CD14-positive monocyte (primary cell): ENCODE results near the gene RAI14. TPM values are rescaled to one million over a fixed set of nuclear protein-coding genes. Genes with fewer than 3 reads are reported as not detected.

Experiments used
- DNase-seq, 3 donors: peaks; one replicate each; pipeline ENCODE4 v3.0.0-alpha.2; 2011 to 2022
- H2AFZ ChIP-seq: 2 replicates; pipeline ENCODE4 v1.6.0; 2012; ENCODE audit warnings: mild to moderate bottlenecking, low read depth, low read length, inconsistent platforms; ENCODE audit not compliant: insufficient read depth, poor library complexity, severe bottlenecking
- H3K27ac ChIP-seq, 2 donors: 1 replicate in 1 of 2; 2 replicates in 1 of 2; pipeline ENCODE4 v1.5.1; 2012 to 2013; ENCODE audit warnings: low read length in 2 of 2, control low read depth in 1 of 2, inconsistent platforms in 1 of 2, low read depth in 1 of 2, mild to moderate bottlenecking in 1 of 2
- H3K27me3 ChIP-seq, 2 donors: one replicate each; pipeline versions ENCODE4 v1.6.0 to v1.6.1; 2011 to 2013; ENCODE audit warnings: low read length in 2 of 2; ENCODE audit not compliant: control insufficient read depth in 2 of 2, insufficient read depth in 2 of 2
- H3K36me3 ChIP-seq, 2 donors: replicated peaks in 1 of 2; 1 replicate in 1 of 2; 2 replicates in 1 of 2; pipeline versions ENCODE4 v1.5.1 to v1.6.1; 2012 to 2013; ENCODE audit warnings: low read length in 2 of 2, control low read depth in 1 of 2, inconsistent platforms in 1 of 2, mild to moderate bottlenecking in 1 of 2; ENCODE audit not compliant: insufficient read depth in 2 of 2, control insufficient read depth in 1 of 2
- H3K4me1 ChIP-seq, 2 donors: 1 replicate in 1 of 2; 2 replicates in 1 of 2; pipeline versions ENCODE4 v1.5.1 to v1.6.1; 2012 to 2013; ENCODE audit warnings: low read length in 2 of 2, control low read depth in 1 of 2, inconsistent platforms in 1 of 2, mild to moderate bottlenecking in 1 of 2, moderate library complexity in 1 of 2; ENCODE audit not compliant: insufficient read depth in 2 of 2, control insufficient read depth in 1 of 2
- H3K4me2 ChIP-seq: replicated peaks from 2 replicates; pipeline ENCODE3; 2012; ENCODE audit warnings: low read length, moderate library complexity, mild to moderate bottlenecking; ENCODE audit not compliant: poor library complexity, severe bottlenecking; ENCODE audit errors: extremely low read depth
- H3K4me3 ChIP-seq, 3 experiments: fragments of 200-600 bp in 1 of 3; sonication (generic) in 1 of 3; replicated peaks in 1 of 3; 1 replicate in 2 of 3; 2 replicates in 1 of 3; pipeline ENCODE4 v1.5.1; 2011 to 2013; ENCODE audit warnings: low read length in 3 of 3, mild to moderate bottlenecking in 3 of 3, control low read depth in 2 of 3, low read depth in 2 of 3, inconsistent platforms in 1 of 3, moderate library complexity in 1 of 3
- H3K79me2 ChIP-seq: 2 replicates; pipeline ENCODE4 v1.6.0; 2012; ENCODE audit warnings: mild to moderate bottlenecking, control low read depth, inconsistent platforms, low read length, moderate library complexity; ENCODE audit not compliant: insufficient read depth
- H3K9ac ChIP-seq: 2 replicates; pipeline ENCODE4 v1.6.0; 2017; ENCODE audit warnings: low read length, mild to moderate bottlenecking; ENCODE audit not compliant: insufficient read depth, poor library complexity, severe bottlenecking
- H3K9me3 ChIP-seq, 2 donors: replicated peaks in 1 of 2; 1 replicate in 1 of 2; 2 replicates in 1 of 2; pipeline versions ENCODE4 v1.5.1 to v1.6.1; 2012 to 2013; ENCODE audit warnings: low read length in 2 of 2, control low read depth in 1 of 2; ENCODE audit not compliant: control insufficient read depth in 1 of 2, insufficient read depth in 1 of 2
- H4K20me1 ChIP-seq: 2 replicates; pipeline ENCODE4 v1.6.0; 2012; ENCODE audit warnings: mild to moderate bottlenecking, low read length, control low read depth, moderate library complexity; ENCODE audit not compliant: insufficient read depth
- H3K27ac Mint-ChIP-seq, 7 donors: one replicate each; pipeline ENCODE4 v1.8.0; 2020; ENCODE audit warnings: mild to moderate bottlenecking in 7 of 7, mixed read lengths in 7 of 7, moderate library complexity in 6 of 7, inconsistent platforms in 2 of 7
- H3K27me3 Mint-ChIP-seq, 3 donors: one replicate each; pipeline ENCODE4 v1.8.0; 2021 to 2022; ENCODE audit warnings: low read depth in 3 of 3, mild to moderate bottlenecking in 3 of 3, mixed read lengths in 3 of 3, moderate library complexity in 3 of 3, inconsistent platforms in 1 of 3
- H3K36me3 Mint-ChIP-seq, 2 donors: one replicate each; pipeline ENCODE4 v1.8.0; 2020; ENCODE audit warnings: mixed read lengths in 2 of 2, inconsistent platforms in 1 of 2, mild to moderate bottlenecking in 1 of 2
- H3K4me1 Mint-ChIP-seq: one replicate; pipeline ENCODE4 v1.8.0; 2020; ENCODE audit warnings: mild to moderate bottlenecking, mixed read lengths
- H3K4me3 Mint-ChIP-seq, 2 donors: one replicate each; pipeline ENCODE4 v1.8.0; 2020; ENCODE audit warnings: mild to moderate bottlenecking in 2 of 2, mixed read lengths in 2 of 2, moderate library complexity in 1 of 2
- H3K9me3 Mint-ChIP-seq, 7 donors: one replicate each; pipeline ENCODE4 v1.8.0; 2020 to 2022; ENCODE audit warnings: mixed read lengths in 7 of 7, mild to moderate bottlenecking in 6 of 7, moderate library complexity in 6 of 7, inconsistent platforms in 2 of 7
- WGBS: methylation state at CpG from one replicate; pipeline ENCODE4 v1.1.5; 2013; ENCODE audit warnings: missing lambda C conversion rate; ENCODE audit not compliant: insufficient coverage; 5-methylcytosine and 5-hydroxymethylcytosine counted together
- intact Hi-C, 2 donors: fragments of 100-400 bp; cut with micrococcal nuclease; formaldehyde crosslinking; loops; one replicate each; pipeline versions ENCODE4 v1.15.0 to v1.15.1; 2023
- polyA plus RNA-seq, 3 donors: library from polyadenylated mRNA; depleted of rRNA in 1 of 3; unstranded in 2 of 3; stranded (reverse) in 1 of 3; fragments of 300-500 nt in 2 of 3; fragments of >200 nt in 1 of 3; fragmentation: Illumina TruSeq in 2 of 3; gene quantifications; 1 replicate in 2 of 3; 2 replicates in 1 of 3; pipeline ENCODE4 v1.2.3, GENCODE V29; 2012 to 2021
- TF ChIP-seq, protein P1 (sequence below): fragments of 200-600 bp; IDR thresholded peaks from one replicate; pipeline ENCODE4 v1.8.0; 2022; ENCODE audit warnings: antibody characterized with exemption, mild to moderate bottlenecking

RAI14 gene
- polyA plus RNA-seq, 3 donors: 0.08 TPM; not detected in 2

DNA sequence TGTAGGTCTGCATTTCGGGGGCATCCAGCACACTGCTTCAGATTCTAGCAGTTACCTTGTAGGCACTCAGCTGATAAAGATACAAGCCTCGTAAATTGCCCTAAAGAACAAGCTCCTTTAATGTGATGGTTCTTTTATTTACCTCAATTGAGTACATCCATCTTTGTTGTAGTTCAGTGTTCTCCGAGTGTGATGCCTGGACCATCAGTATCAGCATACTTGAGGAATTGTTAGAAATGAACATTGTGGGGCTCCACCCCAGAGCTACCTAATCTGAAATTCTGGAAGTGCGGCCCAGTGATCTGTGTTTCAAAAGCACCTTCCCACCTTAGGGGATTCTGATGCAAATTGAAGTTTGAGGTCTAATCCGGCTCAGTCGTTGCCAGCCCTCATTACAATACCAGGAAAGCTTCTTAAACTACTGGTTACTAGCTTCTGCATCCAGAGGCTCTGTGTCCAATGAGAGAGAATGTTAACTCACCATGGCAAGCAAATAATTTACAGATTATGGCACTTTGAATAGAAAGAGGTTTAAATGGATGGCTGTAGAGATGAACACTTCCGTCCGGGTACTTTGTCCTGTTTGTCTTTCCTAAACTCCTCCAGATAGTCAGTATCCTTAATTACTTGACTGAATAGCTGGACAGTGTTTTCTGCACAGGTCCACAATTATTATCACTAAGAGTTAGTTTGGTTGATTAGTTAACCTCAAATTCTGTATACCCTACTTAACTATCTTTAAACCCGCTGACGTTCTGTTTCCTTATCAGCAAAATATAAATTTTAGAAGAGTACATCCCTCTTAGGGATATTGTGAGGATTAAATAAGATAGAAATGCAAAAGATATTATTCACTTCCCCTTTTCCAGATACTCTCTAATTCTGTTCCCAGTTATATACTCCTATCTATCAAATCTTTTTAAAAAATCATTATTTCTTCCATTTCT, 47.9 kb downstream of the RAI14 start:
- no peaks in the 10 kb centered on the region for H3K36me3 Mint-ChIP-seq
- Histone ChIP-seq H3K9me3 (no peaks in the 10 kb centered on the region), H3K79me2 (no peaks in the 10 kb centered on the region), H3K27ac (no peak overlapping the region), H3K36me3 (no peaks in the 10 kb centered on the region), H4K20me1 (no peaks in the 10 kb centered on the region), H3K27me3 (no peaks in the 10 kb centered on the region), H3K9ac (no peak overlapping the region), H3K4me1 (no peaks in the 10 kb centered on the region), H3K4me2 (no peak overlapping the region), H3K4me3 (no peak overlapping the region), H2AFZ (no peak overlapping the region)
- DNase-seq: no peak
- no peak overlapping the region for H3K27ac Mint-ChIP-seq
- peaks cover 0 to 2% (median 0%) of the 10 kb centered on the region in 7 donors for H3K9me3 Mint-ChIP-seq
- no peak overlapping the region for H3K4me3 Mint-ChIP-seq
- TF ChIP-seq, protein P1, sequence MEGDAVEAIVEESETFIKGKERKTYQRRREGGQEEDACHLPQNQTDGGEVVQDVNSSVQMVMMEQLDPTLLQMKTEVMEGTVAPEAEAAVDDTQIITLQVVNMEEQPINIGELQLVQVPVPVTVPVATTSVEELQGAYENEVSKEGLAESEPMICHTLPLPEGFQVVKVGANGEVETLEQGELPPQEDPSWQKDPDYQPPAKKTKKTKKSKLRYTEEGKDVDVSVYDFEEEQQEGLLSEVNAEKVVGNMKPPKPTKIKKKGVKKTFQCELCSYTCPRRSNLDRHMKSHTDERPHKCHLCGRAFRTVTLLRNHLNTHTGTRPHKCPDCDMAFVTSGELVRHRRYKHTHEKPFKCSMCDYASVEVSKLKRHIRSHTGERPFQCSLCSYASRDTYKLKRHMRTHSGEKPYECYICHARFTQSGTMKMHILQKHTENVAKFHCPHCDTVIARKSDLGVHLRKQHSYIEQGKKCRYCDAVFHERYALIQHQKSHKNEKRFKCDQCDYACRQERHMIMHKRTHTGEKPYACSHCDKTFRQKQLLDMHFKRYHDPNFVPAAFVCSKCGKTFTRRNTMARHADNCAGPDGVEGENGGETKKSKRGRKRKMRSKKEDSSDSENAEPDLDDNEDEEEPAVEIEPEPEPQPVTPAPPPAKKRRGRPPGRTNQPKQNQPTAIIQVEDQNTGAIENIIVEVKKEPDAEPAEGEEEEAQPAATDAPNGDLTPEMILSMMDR: no peak
- 100% methylated on average over 1 of the region's 10 CpGs for WGBS
- H3K27me3 Mint-ChIP-seq: peaks cover 0 to 1% (median 0%) of the 10 kb centered on the region in 3 donors
- H3K4me1 Mint-ChIP-seq: no peaks in the 10 kb centered on the region
- intact Hi-C loops: no loop called here

GRCh38 chr5:34706084-34706483, 50.0 kb downstream of the RAI14 start:
- H3K4me3 Mint-ChIP-seq: no peak overlapping the region
- H3K4me2 ChIP-seq: no peak overlapping the region
- no peak overlapping the region for H3K9ac ChIP-seq
- peaks cover 0 to 3% (median 0%) of the 10 kb centered on the region in 3 donors for H3K27me3 Mint-ChIP-seq
- no peaks in the 10 kb centered on the region for H3K9me3 ChIP-seq
- no peaks in the 10 kb centered on the region for H3K27me3 ChIP-seq
- TF ChIP-seq, protein P1: no peak
- WGBS: no CpG with 5 or more reads among the region's 1 CpG
- no peaks in the 10 kb centered on the region for H3K4me1 Mint-ChIP-seq
- no peaks in the 10 kb centered on the region for H3K36me3 ChIP-seq
- intact Hi-C loops: no loop called here
- no peak overlapping the region for H3K27ac Mint-ChIP-seq
- no peaks in the 10 kb centered on the region for H3K79me2 ChIP-seq
- H3K27ac ChIP-seq: no peak overlapping the region
- peaks cover 0 to 2% (median 0%) of the 10 kb centered on the region in 7 donors for H3K9me3 Mint-ChIP-seq
- H4K20me1 ChIP-seq: no peaks in the 10 kb centered on the region
- no peaks in the 10 kb centered on the region for H3K36me3 Mint-ChIP-seq
- no peak overlapping the region for H2AFZ ChIP-seq
- DNase-seq: no peak
- H3K4me3 ChIP-seq: no peak overlapping the region
- no peaks in the 10 kb centered on the region for H3K4me1 ChIP-seq
